Glutamatergic neuron (in vitro differentiated cells): Measurements from ENCODE around the gene NNT. TPM values are rescaled to one million over a fixed set of nuclear protein-coding genes. Genes with fewer than 3 reads are reported as not detected.

Experiments used
- DNase-seq: peaks from one replicate; pipeline ENCODE4 v3.0.0; 2022
- H3K27ac Mint-ChIP-seq: one replicate; pipeline ENCODE4 v1.8.0; 2020; ENCODE audit warnings: mild to moderate bottlenecking, mixed read lengths, inconsistent platforms; ENCODE audit not compliant: unreplicated experiment
- H3K27me3 Mint-ChIP-seq: one replicate; pipeline ENCODE4 v1.8.0; 2020; ENCODE audit warnings: mild to moderate bottlenecking, moderate library complexity, mixed read lengths, inconsistent platforms; ENCODE audit not compliant: unreplicated experiment
- H3K36me3 Mint-ChIP-seq: one replicate; pipeline ENCODE4 v1.8.0; 2020; ENCODE audit warnings: mild to moderate bottlenecking, mixed read lengths, inconsistent platforms; ENCODE audit not compliant: unreplicated experiment
- H3K4me1 Mint-ChIP-seq: one replicate; pipeline ENCODE4 v1.8.0; 2020; ENCODE audit warnings: mild to moderate bottlenecking, low read depth, mixed read lengths, inconsistent platforms; ENCODE audit not compliant: unreplicated experiment
- H3K4me3 Mint-ChIP-seq: one replicate; pipeline ENCODE4 v1.8.0; 2020; ENCODE audit warnings: mild to moderate bottlenecking, mixed read lengths, inconsistent platforms; ENCODE audit not compliant: unreplicated experiment
- H3K9me3 Mint-ChIP-seq: one replicate; pipeline ENCODE4 v1.8.0; 2020; ENCODE audit warnings: mild to moderate bottlenecking, moderate library complexity, mixed read lengths, inconsistent platforms; ENCODE audit not compliant: unreplicated experiment
- total RNA-seq: library from RNA; stranded (reverse); fragmentation: NEBNext Ultra II Directional; extraction: Animal tissue kit (Norgen Biotek cat#: 25700); gene quantifications from one replicate; pipeline ENCODE4 v1.2.1, GENCODE V29; 2021; ENCODE audit not compliant: unreplicated experiment
- TF ChIP-seq, protein P1 (sequence below): fragments of 200-600 bp; sonication (generic); IDR thresholded peaks from one replicate; pipeline ENCODE4 v1.5.0; 2021; ENCODE audit not compliant: partially characterized antibody, unreplicated experiment

NNT gene
- total RNA-seq, 1 donor from 2014 or later: 152 TPM

DNA sequence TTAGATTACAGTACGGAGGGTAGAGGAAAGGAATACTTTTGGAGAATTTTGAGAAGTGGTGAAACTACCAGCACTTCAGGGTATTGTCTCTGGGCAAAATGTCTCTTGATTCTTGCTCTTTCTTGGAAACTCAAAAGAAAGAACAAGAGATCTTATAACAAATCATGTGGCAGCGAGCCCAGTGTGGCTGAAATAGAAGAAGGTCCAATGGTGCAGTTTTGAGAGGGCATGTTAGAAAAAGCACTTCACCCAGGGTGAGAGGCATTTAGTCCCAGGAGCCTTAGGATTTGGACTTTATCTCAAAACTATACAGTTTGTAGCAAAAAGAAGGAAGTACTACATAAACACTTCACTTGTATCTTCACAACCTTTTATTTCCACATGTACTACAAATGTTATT lies 39.4 kb downstream of the NNT start:
- peaks cover 6% of the 10 kb centered on the region for H3K27me3 Mint-ChIP-seq
- no peak overlapping the region for H3K4me3 Mint-ChIP-seq
- no peaks in the 10 kb centered on the region for H3K36me3 Mint-ChIP-seq
- H3K27ac Mint-ChIP-seq: peak overlapping the region; percentile 72
- H3K4me1 Mint-ChIP-seq: peaks cover 29% of the 10 kb centered on the region
- H3K9me3 Mint-ChIP-seq: peaks cover 7% of the 10 kb centered on the region
- TF ChIP-seq, protein P1, sequence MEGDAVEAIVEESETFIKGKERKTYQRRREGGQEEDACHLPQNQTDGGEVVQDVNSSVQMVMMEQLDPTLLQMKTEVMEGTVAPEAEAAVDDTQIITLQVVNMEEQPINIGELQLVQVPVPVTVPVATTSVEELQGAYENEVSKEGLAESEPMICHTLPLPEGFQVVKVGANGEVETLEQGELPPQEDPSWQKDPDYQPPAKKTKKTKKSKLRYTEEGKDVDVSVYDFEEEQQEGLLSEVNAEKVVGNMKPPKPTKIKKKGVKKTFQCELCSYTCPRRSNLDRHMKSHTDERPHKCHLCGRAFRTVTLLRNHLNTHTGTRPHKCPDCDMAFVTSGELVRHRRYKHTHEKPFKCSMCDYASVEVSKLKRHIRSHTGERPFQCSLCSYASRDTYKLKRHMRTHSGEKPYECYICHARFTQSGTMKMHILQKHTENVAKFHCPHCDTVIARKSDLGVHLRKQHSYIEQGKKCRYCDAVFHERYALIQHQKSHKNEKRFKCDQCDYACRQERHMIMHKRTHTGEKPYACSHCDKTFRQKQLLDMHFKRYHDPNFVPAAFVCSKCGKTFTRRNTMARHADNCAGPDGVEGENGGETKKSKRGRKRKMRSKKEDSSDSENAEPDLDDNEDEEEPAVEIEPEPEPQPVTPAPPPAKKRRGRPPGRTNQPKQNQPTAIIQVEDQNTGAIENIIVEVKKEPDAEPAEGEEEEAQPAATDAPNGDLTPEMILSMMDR: no peak
- no peak for DNase-seq

- no peaks in the 10 kb centered on the region for H3K36me3 Mint-ChIP-seq
These were observed 40.3 kb downstream of the NNT start for GRCh38 chr5:43643327-43643726.

DNA sequence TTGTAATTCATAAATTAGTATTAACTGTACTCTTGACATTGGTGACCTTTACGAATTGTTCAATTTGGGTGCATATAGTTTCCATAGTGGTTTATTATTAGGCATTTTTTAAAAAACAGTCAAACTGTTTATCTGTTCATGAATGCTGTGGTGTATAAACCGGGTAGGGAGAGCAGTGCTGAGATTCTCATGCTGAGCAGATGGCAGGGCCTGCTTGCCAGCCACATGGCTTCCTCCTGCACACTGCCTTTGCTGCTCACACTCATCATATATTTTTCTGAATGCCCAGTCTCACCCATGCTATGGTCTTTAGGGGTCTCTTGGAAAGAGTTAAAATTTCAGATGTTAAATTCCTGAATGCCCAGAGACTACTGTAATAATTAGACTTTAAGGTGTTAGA lies 40.8 kb downstream of the NNT start:
- peaks cover 6% of the 10 kb centered on the region for H3K27me3 Mint-ChIP-seq
- DNase-seq: peak; percentile 67
- peaks cover 7% of the 10 kb centered on the region for H3K9me3 Mint-ChIP-seq
- peak overlapping the region; percentile 56 for H3K4me3 Mint-ChIP-seq
- no peaks in the 10 kb centered on the region for H3K36me3 Mint-ChIP-seq
- peak overlapping the region; percentile 98 for H3K27ac Mint-ChIP-seq
- H3K4me1 Mint-ChIP-seq: peaks cover 27% of the 10 kb centered on the region
- TF ChIP-seq, protein P1: no peak

More at GRCh38 chr5:43643327-43643726, 40.3 kb downstream of the NNT start:
- Mint-ChIP-seq H3K4me3 (peak overlapping the region; percentile 56), H3K27ac (peak overlapping the region; percentile 98), H3K27me3 (peaks cover 6% of the 10 kb centered on the region), H3K9me3 (peaks cover 7% of the 10 kb centered on the region), H3K4me1 (peaks cover 27% of the 10 kb centered on the region)
- TF ChIP-seq, protein P1: no peak
- DNase-seq: no peak

GRCh38 chr5:43646992-43647391 lies 44.0 kb downstream of the NNT start:
- H3K9me3 Mint-ChIP-seq: peaks cover 7% of the 10 kb centered on the region
- H3K27ac Mint-ChIP-seq: no peak overlapping the region
- TF ChIP-seq, protein P1: no peak
- H3K36me3 Mint-ChIP-seq: no peaks in the 10 kb centered on the region
- H3K27me3 Mint-ChIP-seq: peaks cover 6% of the 10 kb centered on the region
- peaks cover 21% of the 10 kb centered on the region for H3K4me1 Mint-ChIP-seq
- H3K4me3 Mint-ChIP-seq: no peak overlapping the region
- DNase-seq: no peak

DNA sequence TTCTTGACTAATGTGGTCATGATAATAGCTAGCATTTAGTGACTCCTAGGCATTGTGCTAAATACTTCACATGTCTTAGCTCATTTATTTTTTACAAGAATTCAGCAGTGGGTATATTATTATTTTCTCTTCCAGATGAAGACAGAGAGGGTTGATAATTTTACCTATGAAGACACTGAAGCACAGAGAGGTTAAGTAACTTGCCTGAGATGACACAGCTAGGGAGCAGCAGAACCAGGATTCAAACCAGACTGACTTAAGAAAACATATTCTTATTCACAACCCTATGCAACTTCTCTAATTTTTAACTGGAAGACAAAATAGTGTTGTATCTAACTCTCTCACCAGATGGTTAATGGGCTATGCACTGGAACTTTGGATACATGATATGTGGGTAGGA lies 44.8 kb downstream of the NNT start:
- TF ChIP-seq, protein P1: no peak
- no peak overlapping the region for H3K27ac Mint-ChIP-seq
- no peaks in the 10 kb centered on the region for H3K36me3 Mint-ChIP-seq
- H3K27me3 Mint-ChIP-seq: peaks cover 6% of the 10 kb centered on the region
- H3K4me1 Mint-ChIP-seq: peaks cover 18% of the 10 kb centered on the region
- H3K9me3 Mint-ChIP-seq: peaks cover 7% of the 10 kb centered on the region
- no peak for DNase-seq
- no peak overlapping the region for H3K4me3 Mint-ChIP-seq
